ENCODE measurements around the gene ADGRB2.

Gene ADGRB2

GRCh38 chr1:31697369-31697984 lies 66.7 kb downstream of the ADGRB2 start:
- no peak for DNase-seq

GRCh38 chr1:31696242-31696641 lies 67.9 kb downstream of the ADGRB2 start:
- DNase-seq: no peak

GRCh38 chr1:31695327-31695726 lies 68.8 kb downstream of the ADGRB2 start:
- no peak for DNase-seq

- DNase-seq: no peak
Observed at GRCh38 chr1:31694964-31695313, 69.2 kb downstream of the ADGRB2 start.

- no peak for DNase-seq
Observed at GRCh38 chr1:31694069-31694963, 69.8 kb downstream of the ADGRB2 start.

GRCh38 chr1:31693231-31693630 lies 70.9 kb downstream of the ADGRB2 start:
- no peak for DNase-seq

- no peak for DNase-seq
Observed at GRCh38 chr1:31691951-31692350, 72.2 kb downstream of the ADGRB2 start.

GRCh38 chr1:31691446-31691845 lies 72.7 kb downstream of the ADGRB2 start:
- no peak for DNase-seq

- DNase-seq: no peak
Observed at GRCh38 chr1:31690921-31691320, 73.2 kb downstream of the ADGRB2 start.

GRCh38 chr1:31689854-31690253 lies 74.3 kb downstream of the ADGRB2 start:
- DNase-seq: no peak

- no peak for DNase-seq
Observed at GRCh38 chr1:31689379-31689778, 74.8 kb downstream of the ADGRB2 start.

GRCh38 chr1:31688233-31688918 lies 75.8 kb downstream of the ADGRB2 start:
- DNase-seq: no peak

- DNase-seq: no peak
Observed at GRCh38 chr1:31687601-31688000, 76.5 kb downstream of the ADGRB2 start.

- no peak for DNase-seq
Observed at GRCh38 chr1:31685795-31686194, 78.3 kb downstream of the ADGRB2 start.

GRCh38 chr1:31683997-31684396 lies 80.1 kb downstream of the ADGRB2 start:
- no peak for DNase-seq

GRCh38 chr1:31681415-31681814 lies 82.7 kb downstream of the ADGRB2 start:
- no peak for DNase-seq

GRCh38 chr1:31679676-31680230 lies 84.4 kb downstream of the ADGRB2 start:
- no peak for DNase-seq

- DNase-seq: no peak
Observed at GRCh38 chr1:31679091-31679490, 85.0 kb downstream of the ADGRB2 start.

- DNase-seq: no peak
Observed at GRCh38 chr1:31678681-31679080, 85.5 kb downstream of the ADGRB2 start.

- no peak for DNase-seq
Observed at GRCh38 chr1:31677949-31678348, 86.2 kb downstream of the ADGRB2 start.

GRCh38 chr1:31677401-31677800 lies 86.7 kb downstream of the ADGRB2 start:
- no peak for DNase-seq
